Dedifferentiated amniotic fluid mesenchymal stem cell (primary cell): ENCODE data around the gene UIMC1.
"Not testable (repeated sequence)": the region's sequence is repeated elsewhere in the genome, so short reads cannot be mapped to it uniquely, and the experiment has no call there.

Experiments
- DNase-seq: peaks from one replicate; pipeline ENCODE4 v3.0.0-alpha.2; 2016; ENCODE audit errors: extremely low spot score

Gene UIMC1

DNA sequence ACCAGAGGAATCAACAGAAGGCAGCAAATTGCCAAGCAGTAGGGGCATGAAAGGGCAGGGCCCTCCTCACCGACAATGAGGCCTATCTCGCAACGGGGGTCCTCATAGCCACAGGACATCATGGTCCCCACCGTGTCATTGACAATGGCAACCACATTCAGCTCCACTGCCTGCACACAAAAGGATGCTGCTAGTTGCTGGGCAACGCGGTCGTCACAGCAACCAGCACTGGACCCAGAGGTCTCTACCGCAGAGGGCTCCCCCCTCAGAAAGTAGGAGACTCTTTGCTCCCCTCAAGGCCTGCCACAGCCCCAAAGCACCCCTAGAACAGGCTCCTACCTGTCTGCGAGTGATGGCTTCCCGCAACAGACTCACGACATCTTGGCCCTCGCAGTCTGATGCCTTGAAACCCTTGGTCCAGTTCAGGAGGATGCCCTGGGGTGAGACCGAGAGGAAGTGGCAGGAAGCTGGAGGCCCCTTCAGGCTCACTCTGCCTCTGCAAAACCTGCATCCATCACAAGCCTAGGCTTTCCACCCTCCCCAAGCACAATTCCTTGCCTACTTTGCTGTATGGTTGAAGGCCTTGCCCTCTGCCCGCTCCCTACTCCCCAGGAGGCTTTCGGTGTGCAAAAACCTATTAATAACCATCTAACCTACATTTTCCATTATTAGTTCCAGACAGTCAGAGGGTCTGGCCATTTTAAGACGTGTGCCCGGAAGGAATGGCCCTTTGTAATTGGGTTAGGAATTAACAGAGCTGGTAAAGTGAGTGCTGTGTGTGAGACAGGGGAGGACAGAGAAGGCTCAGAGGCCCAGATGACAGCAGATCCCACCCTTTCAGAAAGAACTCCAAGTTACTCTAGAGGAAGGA lies 122.6 kb downstream of the UIMC1 start:
- DNase-seq = no peak

DNA sequence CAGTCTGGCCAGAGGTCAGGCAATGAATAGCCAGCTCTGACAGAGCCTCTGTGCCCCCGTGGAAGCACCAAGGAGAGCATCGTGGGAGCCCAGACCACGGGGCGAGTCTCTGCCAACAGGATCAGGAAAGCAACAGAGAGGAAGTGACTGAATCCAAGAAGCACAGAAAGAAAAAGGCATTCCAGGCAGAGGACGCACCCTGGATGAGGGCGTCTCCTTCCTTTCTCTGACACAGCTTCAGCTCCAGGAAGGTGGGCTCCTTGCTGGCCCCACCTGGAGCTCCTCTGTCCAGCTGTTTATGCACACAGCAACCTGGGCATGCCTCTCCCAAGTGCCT lies 124.0 kb downstream of the UIMC1 start:
- no peak for DNase-seq

DNA sequence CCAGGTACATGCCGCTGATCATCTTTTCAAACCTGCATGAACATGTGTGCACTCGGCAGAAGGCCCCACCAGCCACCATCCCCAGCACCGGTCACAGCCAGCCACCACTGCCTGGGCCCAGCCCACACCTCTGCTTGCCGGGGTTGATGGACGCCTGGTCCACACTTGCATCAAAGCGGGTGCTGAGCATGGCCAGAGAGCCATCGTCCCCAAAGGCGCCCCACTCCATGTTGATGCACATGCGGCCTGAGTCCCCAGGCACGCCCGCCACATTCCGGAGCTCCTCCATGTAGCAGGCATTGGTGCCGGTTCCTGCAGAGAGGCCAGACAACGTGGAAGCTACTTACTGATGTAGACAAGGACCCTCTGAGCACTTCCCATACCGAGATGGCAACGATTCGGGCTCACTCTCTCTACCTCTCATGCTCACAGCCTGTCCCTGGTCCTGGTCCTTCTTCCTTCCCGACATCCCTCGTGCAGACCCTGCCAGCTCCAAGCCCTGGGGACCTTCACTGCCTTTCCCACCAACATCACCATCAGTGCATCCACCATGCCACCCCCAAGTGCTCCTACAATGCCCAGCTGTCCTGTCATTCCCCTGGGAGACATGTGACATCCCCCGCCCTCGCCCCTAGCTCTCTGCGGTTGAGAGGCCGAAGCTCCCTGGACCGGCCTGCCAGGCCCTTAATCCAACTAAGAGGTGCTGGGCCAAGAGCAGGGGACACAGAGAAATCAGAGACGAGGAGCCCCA lies 124.6 kb downstream of the UIMC1 start:
- DNase-seq = no peak

DNA sequence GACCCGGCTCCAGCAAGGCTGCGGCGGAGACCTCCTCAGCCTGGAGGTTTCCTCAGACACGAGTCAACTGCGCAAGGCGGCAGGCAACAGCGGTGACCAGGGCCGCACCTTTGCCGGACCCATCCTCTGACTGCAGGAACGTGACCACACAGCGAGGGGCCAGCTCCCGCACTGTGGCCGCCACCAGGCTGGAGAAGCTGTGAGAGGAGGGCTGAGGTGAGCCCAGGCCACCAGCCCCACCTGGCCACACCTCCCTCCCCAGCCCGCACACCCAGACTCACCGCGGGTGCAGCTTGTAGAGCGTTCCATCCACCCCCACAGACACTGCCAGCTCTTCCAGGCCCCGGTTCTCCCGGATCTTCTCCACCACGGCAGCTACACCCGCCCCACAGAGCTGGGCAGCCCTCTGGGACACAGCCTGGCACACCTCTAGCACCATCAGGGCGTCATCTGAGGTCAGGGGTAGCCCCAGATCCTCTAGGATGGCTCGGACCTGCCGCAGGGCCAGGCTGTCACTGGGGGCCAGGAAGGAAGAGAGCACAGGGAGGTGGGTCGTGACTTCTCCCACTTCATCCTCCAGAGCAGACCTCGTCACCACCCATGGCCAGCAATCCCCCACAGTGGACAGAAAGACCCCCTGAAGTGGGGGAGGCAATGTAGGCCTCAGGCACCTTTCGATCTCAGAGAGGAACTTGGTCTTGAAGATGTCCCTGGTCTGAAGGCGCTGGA lies 125.4 kb downstream of the UIMC1 start:
- no peak for DNase-seq

DNA sequence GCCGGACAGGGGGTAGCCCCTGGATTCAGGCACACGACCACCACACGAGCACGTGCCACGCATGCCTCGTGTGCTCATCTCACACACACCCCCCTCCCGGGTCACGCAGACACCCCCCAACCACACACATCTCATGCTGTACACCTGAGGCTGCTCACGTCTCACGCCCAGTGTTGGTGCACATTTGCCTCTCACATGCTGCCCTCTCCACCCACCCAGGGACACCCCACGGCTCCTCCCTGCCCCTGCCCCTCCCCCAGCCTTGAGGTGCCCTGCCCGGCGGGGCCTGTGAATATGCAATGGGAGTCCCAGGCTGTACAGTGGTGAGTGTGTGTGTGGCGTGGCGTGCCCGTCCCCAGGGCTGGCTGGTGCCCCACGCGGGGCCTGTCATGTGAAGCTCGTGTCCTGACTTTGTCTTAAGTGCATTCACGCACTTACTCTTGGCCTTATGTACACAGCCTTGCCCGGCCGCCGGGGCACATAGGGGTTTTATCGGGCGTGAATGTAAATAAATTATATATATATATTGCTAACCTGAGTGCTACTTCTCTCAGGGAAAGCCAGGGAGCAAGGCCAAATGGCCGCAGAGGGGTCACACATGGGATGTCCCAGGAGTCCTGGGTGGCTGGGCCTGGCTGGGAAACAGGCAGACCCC lies 126.1 kb downstream of the UIMC1 start:
- no peak for DNase-seq

DNA sequence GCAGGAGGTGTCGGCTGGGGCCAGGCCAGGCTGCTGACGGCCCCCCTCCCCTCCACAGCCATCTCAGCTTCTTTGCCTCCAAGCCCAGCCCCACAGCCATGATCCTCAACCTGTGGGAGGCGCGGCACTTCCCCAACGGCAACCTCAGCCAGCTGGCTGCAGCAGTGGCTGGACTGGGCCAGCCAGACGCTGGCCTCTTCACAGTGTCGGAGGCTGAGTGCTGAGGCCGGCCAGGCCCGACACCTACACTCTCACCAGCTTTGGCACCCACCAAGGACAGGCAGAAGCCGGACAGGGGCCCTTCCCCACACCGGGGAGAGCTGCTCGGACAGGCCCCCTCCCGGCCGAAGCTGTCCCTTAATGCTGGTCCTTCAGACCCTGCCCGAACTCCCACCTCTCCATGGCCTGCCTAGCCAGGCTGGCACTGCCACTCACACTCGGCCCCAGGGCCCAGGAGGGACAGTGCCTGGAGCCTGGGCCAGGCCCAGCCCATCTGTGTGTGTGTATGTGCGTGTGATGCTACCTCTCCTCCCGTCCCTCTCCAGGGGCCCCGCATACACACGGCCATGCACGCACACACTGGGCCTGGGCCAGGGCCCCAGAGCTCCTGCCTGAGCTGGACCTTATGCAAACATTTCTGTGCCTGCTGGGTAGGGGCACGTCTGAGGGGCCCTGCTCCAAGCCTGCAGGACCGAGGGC lies 126.8 kb downstream of the UIMC1 start:
- DNase-seq = no peak

DNA sequence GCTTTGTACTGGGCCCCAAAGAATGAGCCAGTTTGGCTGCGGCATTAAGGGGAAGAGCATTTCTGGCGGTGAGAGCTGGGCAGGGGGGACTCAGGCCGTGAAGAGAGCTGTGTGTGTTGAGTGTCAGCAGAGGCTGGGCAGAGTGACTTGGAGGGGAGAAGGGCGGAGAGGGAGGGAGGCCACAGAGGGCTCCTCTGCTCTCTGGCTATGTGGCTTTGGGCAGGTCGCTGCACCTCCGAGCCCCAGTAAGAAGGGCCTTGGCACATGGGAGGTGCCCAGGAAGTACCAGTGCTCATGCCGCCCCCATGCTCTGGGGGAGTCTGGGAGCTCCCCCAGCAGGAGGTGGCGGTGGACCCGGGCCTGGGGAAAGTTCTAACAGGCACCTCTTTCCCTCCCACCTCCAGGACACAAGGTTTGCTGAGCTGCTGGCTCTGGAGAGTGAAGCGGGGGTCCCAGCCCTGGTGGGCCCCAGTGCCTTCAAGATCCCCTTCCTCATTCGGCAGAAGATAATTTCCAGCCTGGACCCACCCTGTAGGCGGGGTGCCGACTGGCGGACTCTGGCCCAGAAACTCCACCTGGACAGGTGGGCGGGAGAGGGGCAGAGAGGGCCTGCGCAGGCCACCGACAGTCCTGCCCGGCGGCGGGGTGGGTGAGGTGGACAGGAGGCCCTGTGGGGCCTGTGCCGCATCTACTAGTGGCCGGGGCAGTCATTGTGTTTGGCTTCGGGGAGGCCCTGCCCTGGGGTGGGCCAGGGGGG lies 127.5 kb downstream of the UIMC1 start:
- no peak for DNase-seq

DNA sequence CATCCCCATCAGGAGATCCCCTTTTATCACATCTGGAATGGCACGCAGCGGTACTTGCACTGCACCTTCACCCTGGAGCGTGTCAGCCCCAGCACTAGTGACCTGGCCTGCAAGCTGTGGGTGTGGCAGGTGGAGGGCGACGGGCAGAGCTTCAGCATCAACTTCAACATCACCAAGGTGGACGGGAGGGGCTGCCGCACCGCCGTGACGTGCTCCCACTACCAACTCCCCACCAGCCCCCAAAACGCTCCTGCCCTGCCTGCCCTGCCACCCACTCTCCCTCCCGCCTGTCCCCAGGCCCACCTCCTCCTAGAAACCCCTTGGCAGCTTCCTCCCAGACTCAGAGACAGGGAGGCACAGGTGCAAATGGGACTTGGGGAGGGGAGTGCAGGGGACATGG lies 128.1 kb downstream of the UIMC1 start:
- no peak for DNase-seq

DNA sequence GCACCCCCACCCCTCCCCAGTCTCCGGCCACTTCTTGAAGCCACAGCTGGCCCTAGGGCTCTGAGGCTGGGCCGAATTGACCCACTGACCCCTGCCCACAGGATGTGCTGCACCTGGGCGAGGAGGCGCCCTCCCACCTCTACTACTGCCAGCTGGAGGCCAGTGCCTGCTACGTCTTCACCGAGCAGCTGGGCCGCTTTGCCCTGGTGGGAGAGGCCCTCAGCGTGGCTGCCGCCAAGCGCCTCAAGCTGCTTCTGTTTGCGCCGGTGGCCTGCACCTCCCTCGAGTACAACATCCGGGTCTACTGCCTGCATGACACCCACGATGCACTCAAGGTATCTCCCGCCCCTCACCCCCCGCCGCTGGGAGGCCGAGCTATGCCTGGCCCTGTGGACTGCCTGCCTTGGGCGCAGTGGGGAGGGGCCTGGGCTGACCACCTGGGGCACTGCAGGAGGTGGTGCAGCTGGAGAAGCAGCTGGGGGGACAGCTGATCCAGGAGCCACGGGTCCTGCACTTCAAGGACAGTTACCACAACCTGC lies 128.7 kb downstream of the UIMC1 start:
- DNase-seq = no peak

DNA sequence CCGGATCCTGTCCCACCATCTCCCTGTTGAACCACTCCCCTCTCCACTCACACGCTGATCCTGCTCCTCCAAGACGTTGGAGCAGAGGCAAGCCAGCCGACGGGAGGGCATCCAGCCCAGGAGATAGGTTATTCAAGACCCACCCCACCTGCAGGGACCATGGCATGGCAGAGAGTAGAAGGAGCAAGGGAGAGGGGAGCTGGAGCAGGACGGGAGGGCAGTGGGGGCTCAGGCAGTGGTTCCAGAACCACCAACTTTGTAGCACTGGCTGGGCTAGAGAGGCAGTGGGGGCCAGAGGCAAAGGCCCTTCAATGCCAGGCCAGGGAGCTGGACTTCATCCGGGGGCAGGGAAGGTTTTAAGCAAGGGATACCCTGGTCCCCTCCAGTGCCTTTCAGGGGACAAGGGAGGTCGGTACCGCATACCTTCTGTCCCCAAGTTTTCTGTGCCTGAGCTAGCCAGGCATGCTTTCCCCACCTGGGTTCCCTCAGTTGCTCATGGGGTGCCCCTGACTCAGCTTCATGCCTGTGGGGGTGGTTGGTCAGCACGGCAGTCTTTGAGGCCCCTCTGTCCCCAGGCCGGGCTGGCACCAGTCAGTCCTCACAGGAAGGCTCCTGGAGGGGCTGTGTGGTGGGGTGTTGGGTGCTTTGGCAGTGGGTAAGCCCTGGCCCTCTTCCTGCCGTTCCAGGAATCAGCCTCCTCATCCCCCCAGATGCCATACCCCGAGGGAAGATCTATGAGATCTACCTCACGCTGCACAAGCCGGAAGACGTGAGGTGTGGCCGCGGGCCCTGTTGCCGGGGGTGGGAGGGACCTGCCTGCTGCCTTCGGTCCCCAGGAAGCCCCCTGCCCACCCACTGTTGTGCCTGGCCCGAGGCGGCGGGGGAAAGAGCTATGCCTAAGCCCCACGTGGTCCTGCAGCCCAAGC lies 129.8 kb downstream of the UIMC1 start:
- DNase-seq = no peak

DNA sequence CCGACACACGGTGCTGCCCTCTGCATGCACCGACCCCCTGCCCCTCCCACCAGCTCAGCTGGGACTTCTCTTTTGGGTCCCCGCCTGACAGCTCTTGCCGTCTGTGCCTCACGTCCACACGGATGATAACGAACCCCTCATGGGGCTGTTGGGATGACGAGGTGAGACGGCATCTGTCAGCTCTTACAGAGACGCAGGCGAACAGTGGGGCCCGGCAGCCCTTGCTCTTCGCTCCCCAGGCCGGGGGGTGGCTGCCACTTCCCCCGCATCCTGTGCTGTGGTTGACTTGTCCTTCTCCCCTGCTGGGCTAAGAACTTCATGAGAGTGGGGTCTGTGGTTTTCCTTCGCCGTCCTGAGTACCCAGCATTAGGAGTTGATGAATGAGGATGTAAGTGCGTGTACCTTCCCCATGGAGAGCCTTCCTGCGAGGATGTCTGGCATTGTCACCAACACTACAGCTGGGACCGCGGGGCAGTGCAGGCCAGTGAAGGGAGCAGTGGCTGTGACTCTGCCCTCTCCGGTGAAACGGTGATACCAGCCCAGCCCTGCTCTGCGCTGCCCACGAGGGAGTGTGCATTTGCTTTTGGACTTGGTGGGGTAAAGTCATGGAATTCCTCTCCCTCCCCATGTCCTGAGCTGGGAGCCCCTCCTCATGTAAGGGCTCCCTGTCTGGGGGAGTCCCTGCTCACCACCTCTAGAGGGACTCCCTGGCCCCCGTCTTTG lies 130.6 kb downstream of the UIMC1 start:
- no peak for DNase-seq

DNA sequence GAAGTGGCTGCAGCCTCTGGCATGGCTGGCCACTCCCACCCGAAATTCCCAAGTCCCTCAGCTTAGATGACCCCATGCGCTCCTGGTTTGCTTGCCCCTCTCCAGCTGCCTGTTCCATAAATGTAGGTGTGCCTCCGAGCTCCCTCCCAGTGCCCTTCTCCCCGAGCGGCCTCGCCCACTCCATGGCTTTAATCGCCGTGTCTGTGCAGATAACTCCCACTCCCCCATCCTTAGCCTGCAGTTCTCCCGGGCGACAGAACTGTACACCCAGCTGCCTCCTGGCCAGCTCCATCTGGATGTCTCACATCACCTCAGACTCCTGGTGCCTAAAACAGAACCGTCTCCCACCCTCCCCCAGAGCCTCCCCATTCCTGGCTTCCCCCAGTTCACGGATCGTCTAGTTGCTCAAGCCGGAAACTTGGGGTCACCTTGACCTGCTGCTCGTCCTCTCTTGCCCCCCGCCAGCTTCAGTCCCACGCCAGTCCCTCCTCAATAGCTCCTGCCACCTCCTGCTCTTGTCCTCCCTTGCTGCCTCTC lies 131.5 kb downstream of the UIMC1 start:
- DNase-seq = no peak

DNA sequence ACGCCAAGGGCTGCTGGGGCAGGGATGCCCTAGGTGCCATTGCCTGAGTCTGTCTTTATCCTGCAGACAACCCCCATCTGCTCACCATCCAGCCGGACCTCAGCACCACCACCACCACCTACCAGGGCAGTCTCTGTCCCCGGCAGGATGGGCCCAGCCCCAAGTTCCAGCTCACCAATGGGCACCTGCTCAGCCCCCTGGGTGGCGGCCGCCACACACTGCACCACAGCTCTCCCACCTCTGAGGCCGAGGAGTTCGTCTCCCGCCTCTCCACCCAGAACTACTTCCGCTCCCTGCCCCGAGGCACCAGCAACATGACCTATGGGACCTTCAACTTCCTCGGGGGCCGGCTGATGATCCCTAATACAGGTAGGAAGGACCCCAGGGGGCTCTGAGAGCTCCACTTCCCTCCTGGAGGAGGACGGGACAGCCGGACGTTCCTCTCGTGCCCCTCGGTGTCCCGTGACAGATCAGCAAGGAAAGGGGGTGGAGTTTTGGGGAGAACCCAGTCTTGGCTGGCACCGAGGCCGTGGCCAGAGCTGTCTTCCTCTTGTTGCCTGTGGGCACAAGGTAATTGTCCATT lies 132.3 kb downstream of the UIMC1 start:
- DNase-seq = no peak

DNA sequence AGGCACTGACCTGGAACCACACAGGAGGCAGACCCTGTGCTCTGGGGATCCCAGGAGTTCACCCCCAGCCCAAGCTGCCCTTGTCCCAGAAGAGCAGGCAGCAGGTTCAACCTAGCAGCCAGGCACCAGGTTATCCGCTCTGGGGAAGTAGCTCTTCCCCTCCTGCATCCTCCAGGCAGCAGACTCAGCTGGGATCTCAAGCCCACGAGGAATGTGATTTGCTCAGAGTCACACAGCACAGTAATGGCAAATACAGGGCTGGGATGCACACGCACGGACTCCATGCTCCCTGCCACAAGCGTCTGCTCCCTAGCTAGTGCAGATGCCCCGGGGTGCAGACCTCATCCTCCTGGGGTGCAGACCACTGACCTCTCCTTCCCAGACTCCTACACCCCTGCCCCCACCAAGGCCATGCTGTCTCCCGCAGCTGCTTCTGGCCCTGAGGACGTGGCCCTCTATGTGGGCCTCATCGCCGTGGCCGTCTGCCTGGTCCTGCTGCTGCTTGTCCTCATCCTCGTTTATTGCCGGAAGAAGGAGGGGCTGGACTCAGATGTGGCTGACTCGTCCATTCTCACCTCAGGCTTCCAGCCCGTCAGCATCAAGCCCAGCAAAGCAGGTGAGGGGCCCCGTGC lies 132.9 kb downstream of the UIMC1 start:
- DNase-seq = no peak

DNA sequence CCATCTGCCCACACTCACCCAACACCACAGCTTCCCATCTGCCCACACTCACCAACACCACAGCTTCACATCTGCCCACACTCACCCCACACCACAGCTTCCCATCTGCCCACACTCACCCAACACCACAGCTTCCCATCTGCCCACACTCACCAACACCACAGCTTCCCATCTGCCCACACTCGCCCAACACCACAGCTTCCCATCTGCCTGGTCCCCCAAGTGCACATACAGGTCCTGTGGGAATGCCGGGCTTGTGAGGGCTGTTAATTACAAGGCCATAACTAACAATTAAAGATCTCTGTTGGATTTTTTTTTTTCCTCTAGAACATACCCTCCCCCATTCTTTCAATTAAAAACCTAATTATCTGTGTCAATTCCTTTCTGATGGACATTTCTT lies 133.6 kb downstream of the UIMC1 start:
- DNase-seq = not testable (repeated sequence)

DNA sequence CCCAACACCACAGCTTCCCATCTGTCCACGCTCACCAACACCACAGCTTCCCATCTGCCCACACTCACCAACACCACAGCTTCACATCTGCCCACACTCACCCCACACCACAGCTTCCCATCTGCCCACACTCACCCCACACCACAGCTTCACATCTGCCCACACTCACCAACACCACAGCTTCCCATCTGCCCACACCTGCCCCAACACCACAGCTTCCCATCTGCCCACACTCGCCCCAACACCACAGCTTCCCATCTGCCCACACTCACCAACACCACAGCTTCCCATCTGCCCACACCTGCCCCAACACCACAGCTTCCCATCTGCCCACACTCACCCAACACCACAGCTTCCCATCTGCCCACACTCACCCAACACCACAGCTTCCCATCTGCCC lies 134.0 kb downstream of the UIMC1 start:
- not testable (repeated sequence) for DNase-seq

DNA sequence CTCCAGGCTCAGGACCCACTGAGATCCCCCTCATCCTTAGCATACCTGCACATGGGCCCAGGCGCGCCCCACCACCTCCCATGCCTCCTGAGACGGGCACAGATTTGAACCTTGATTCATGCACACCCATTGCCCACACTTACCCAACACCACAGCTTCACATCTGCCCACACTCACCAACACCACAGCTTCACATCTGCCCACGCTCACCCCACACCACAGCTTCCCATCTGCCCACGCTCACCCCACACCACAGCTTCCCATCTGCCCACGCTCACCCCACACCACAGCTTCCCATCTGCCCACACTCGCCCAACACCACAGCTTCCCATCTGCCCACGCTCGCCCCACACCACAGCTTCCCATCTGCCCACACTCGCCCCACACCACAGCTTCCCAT lies 135.9 kb downstream of the UIMC1 start:
- DNase-seq = not testable (repeated sequence)
